ENCODE data around the gene CCDC18.
"Not testable (repeated sequence)": the region's sequence is repeated elsewhere in the genome, so short reads cannot be mapped to it uniquely, and the experiment has no call there.

The CCDC18 gene

GRCh38 chr1:93180723-93181613 lies at the start of gene CCDC18:
TSS of gene CCDC18 (plus strand) at chr1:93180724. CDS start at chr1:93183362, 2,638 bp downstream.
- FAIRE-seq = peak; percentile 90
- DNase-seq (ENCODE audit: extremely low spot score, insufficient read length, low read depth) = peak; percentile 5

DNA sequence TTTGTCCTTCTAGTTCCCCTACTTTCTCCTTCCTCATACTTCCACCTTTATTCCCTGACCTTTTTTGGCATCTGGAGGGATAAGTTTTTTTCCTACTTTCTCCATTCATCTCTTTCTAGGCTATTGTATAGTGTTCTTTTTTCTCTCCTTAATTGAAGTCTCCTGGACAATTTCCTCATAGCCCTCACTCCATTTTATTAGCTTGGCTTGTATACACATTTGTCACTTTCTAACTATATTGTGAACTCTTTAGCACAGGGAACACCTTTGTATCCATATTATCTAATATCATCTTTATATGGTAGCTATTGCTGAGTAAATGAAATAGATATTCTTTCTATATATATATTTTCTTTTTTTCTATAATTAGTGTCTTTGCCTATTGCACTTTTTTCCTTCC lies 47.9 kb upstream of the CCDC18 start:
- FAIRE-seq (no peak), DNase-seq (ENCODE audit: extremely low spot score, insufficient read length, low read depth) (no peak)

GRCh38 chr1:93136445-93136844 lies 44.1 kb upstream of the CCDC18 start:
- no peak for DNase-seq (ENCODE audit: extremely low spot score, insufficient read length, low read depth)
- no peak for FAIRE-seq

DNA sequence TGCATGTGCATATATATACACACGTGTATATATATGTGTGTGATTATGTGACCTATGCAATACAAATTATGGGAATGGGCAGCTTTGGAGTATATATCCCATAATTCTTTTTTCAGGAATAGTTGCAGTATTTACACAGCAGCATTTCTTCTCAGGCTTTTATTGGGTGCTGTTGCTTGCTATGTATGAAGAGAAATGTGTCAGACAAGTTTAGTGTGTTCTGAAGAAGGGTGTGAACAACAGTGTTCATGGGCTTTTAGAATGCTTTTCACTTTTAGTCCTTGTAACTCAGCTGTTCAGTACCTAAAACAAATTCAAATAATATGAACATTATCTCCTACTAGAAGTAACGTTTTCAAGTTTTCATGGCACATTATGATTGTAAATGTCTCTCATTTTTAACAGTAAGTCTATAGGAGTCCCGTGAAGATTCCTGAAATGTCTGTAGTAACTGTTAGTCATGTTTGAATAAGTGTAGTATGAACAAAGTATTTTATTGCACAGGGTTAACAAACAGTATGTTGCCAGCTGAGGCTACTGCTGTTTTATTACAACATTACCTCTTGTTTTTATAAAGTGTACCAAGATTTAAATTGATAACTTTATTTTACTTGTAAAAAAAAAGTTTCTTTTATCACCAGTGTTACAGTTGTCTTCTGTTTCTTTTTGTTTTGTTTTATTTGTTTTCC lies 42.8 kb upstream of the CCDC18 start:
- FAIRE-seq = no peak
- no peak for DNase-seq (ENCODE audit: extremely low spot score, insufficient read length, low read depth)

GRCh38 chr1:93140106-93140505 lies 40.4 kb upstream of the CCDC18 start:
- FAIRE-seq (no peak), DNase-seq (ENCODE audit: extremely low spot score, insufficient read length, low read depth) (no peak)

- FAIRE-seq (no peak), DNase-seq (ENCODE audit: extremely low spot score, insufficient read length, low read depth) (no peak)
Measured at GRCh38 chr1:93142161-93142560, 38.4 kb upstream of the CCDC18 start.

DNA sequence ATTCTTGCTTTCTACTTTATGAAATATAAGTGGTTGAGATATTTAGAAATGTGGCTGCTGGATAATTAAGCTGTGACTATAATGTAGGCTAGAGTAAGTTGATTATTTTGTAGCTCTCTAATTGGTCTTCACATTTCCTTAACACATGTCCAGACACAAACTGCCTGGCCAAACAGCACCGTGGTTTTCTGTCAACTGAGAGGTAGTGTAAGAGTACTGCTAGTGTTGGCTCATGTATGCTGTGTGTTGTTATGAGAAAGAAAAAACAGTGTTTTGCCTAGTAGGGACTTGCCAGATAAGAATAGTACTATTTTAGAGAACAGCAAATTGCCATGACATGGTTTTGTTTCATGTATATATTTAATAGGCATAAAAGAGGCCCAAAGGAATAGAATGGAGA lies 37.4 kb upstream of the CCDC18 start:
- DNase-seq (ENCODE audit: extremely low spot score, insufficient read length, low read depth) (no peak), FAIRE-seq (no peak)

- FAIRE-seq (no peak), DNase-seq (ENCODE audit: extremely low spot score, insufficient read length, low read depth) (no peak)
Measured at GRCh38 chr1:93143769-93144168, 36.8 kb upstream of the CCDC18 start.

DNA sequence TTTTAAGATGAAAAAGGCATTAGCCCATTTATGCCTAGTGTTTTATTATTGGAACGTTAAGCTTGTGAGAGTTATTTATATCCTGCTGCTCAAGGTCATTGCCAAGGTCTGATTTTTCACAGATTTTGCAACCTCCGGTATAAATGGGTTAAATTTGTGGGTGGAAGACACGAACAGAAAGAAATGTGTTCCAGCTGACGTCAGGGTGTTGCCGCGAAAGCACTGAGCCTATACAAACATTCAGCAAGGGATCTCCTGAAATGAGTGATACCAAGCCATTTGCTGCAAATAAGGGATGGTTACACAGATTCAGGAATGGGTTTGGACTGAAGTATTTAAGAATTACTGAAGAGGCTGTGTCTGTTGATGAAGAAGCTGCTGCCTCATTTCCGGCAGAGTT lies 32.5 kb upstream of the CCDC18 start:
- DNase-seq (ENCODE audit: extremely low spot score, insufficient read length, low read depth) = no peak
- no peak for FAIRE-seq

- FAIRE-seq = no peak
- DNase-seq (ENCODE audit: extremely low spot score, insufficient read length, low read depth) = no peak
Measured at GRCh38 chr1:93150729-93151128, 29.8 kb upstream of the CCDC18 start.

GRCh38 chr1:93151474-93151873 lies 29.1 kb upstream of the CCDC18 start:
- no peak for FAIRE-seq
- no peak for DNase-seq (ENCODE audit: extremely low spot score, insufficient read length, low read depth)

DNA sequence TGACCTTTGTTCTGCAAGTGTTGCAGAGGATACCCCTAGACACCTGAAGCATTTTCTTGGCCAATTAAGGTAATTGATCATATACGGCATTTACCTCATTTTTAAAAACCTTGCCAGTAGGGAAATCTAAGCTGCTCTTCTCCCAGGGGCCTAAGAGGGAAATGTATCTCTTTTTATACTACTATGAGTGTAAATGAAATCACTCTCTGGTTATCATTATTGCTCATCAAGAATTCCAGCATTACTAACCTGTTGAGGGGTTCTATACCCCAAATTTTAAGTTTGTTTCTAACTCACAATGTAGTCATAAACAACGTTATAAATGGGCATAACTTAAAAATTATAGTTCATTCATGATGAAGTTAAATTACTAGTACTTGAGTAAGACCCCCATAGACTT lies 27.7 kb upstream of the CCDC18 start:
- no peak for DNase-seq (ENCODE audit: extremely low spot score, insufficient read length, low read depth)
- no peak for FAIRE-seq

- DNase-seq (ENCODE audit: extremely low spot score, insufficient read length, low read depth) (no peak), FAIRE-seq (no peak)
Measured at GRCh38 chr1:93154898-93155297, 25.6 kb upstream of the CCDC18 start.

DNA sequence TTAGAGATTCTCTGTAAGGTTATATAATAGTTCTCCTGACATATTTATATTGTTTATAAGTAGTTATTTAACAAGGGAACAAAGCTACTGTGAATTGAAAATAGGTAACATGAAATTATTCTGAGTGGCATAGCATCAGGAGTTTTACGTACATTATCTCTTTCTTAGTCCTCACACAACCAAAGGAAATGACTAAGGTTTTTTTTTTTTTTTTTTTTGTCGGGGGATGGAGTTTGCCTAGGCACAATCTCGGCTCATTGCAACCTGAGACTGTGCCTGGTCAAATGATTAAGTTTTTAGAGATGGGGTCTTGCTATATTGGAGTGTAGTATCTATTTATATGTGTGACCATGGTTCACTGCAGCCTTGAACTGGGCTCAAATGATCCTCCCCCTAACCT lies 25.2 kb upstream of the CCDC18 start:
- DNase-seq (ENCODE audit: extremely low spot score, insufficient read length, low read depth) = no peak
- no peak for FAIRE-seq

DNA sequence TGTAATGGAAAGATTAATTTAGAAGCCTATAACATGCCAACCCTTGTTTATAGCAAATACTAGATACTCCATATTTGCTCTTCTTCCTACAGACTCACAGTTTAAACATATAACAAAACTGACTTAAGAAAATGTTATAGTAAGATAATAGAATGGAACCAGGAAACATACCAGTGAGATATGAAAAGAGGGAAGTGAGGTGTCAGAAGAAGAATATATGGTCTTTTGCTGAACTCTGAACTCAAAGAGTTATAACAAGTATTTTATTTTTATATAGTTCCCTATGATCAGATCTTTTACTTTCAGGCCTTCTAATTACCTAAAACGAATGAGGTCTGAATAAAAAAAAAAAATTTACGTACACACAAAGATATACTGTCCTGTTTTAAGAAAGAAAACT lies 21.2 kb upstream of the CCDC18 start:
- FAIRE-seq (no peak), DNase-seq (ENCODE audit: extremely low spot score, insufficient read length, low read depth) (no peak)

DNA sequence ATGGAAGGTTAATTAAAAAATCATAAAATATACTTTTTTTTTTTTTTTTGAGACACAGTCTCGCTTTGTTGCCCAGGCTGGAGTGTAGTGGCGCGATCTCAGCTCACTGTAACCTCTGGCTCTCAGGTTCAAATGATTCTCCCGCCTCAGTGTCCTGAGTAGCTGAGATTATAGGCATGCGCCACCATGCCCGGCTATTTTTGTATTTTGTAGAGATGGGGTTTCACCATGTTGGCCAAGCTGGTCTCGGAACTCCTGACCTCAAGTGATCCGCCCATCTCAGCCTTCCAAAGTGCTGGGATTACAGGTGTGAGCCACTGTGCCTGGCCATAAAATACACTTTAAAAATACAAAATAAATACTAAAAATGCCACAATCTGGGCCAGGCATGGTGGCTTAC lies 17.2 kb upstream of the CCDC18 start:
- FAIRE-seq; DNase-seq (ENCODE audit: extremely low spot score, insufficient read length, low read depth): not testable (repeated sequence)

GRCh38 chr1:93164816-93165215 lies 15.7 kb upstream of the CCDC18 start:
- DNase-seq (ENCODE audit: extremely low spot score, insufficient read length, low read depth) (no peak), FAIRE-seq (no peak)

GRCh38 chr1:93165895-93166294 lies 14.6 kb upstream of the CCDC18 start:
- DNase-seq (ENCODE audit: extremely low spot score, insufficient read length, low read depth); FAIRE-seq: not testable (repeated sequence)

- DNase-seq (ENCODE audit: extremely low spot score, insufficient read length, low read depth) (no peak), FAIRE-seq (no peak)
Measured at GRCh38 chr1:93167006-93167405, 13.5 kb upstream of the CCDC18 start.

DNA sequence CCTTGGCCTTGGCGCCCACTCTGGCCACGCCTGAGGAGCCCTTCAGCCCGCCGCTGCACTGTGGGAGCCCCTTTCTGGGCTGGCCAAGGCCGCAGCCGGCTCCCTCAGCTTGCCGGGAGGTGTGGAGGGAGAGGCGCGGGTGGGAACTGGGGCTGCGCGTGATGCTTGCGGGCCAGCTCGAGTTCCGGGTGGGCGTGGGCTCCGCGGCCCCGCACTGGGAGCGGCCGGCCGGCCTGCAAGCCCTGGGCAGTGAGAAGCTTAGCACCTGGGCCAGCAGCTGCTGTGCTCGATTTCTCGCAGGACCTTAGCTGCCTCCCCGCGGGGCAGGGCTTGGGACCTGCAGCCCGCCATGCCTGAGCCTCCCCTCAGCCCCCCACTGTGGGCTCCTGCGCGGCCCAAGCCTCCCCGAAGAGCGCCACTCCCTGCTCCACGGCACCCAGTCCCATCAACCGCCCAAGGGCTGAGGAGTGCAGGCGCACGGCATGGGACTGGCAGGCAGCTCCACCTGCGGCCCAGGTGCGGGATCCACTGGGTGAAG lies 10.3 kb upstream of the CCDC18 start:
- not testable (repeated sequence) for FAIRE-seq; DNase-seq (ENCODE audit: extremely low spot score, insufficient read length, low read depth)

DNA sequence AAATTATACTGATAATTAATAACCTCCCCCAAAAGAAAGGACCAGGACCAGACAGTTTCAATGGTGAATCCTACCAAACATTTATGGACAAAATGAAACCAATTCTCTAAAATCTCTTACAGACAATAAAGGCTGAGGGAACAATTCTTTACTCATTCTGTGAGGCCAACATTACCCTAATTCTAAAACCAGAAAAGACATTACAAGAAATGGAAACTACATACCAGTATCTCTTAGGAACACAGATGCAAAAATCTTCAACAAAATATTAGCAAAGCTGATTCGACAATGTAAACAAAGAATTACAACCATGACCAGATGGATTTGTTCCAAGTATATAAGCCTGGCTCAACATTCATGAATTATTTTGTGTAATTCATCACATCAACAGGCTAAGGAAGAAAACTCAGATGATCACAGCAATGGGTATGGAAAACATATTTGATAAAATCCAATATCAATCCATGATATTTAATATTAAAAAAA lies 8.9 kb upstream of the CCDC18 start:
- FAIRE-seq = no peak
- DNase-seq (ENCODE audit: extremely low spot score, insufficient read length, low read depth) = no peak

All from GM18507 (cell line).